Adrenal gland (tissue), 12 donors: ENCODE results near the gene AKAP13. TPM values are rescaled to one million over a fixed set of nuclear protein-coding genes. Genes with fewer than 3 reads are reported as not detected.

ENCODE experiments used
- DNase-seq, 7 donors: peaks; one replicate each; pipeline ENCODE4 v3.0.0-alpha.2; 2019 to 2020
- H3K27ac ChIP-seq, 5 donors: fragments of 200-600 bp; sonication (generic) in 4 of 5; 1 replicate in 3 of 5; 2 replicates in 2 of 5; pipeline versions ENCODE4 v1.5.1 to v1.8.0; 2016 to 2020; ENCODE audit warnings: mild to moderate bottlenecking in 1 of 5
- H3K27me3 ChIP-seq: fragments of 200-600 bp; 2 replicates; pipeline ENCODE4 v1.8.0; 2021
- H3K36me3 ChIP-seq, 2 donors: fragments of 200-600 bp; replicated peaks in 1 of 2; 1 replicate in 1 of 2; 2 replicates in 1 of 2; pipeline versions ENCODE4 v1.5.1 to v1.8.0; 2018 to 2022
- H3K4me1 ChIP-seq, 2 donors: fragments of 200-600 bp; replicated peaks in 1 of 2; 1 replicate in 1 of 2; 2 replicates in 1 of 2; pipeline versions ENCODE4 v1.5.1 to v1.8.0; 2018 to 2021
- H3K4me3 ChIP-seq, 4 donors: fragments of 200-600 bp; sonication (generic) in 3 of 4; one replicate each; pipeline ENCODE4 v1.5.1; 2016 to 2018
- H3K9me3 ChIP-seq, 3 donors: fragments of 200-600 bp; sonication (generic) in 1 of 3; replicated peaks in 1 of 3; 1 replicate in 2 of 3; 2 replicates in 1 of 3; pipeline versions ENCODE4 v1.5.1 to v1.8.0; 2016 to 2021
- CTCF ChIP-seq, 6 experiments: fragments of 450-650 bp in 4 of 6; fragments of 200-600 bp in 2 of 6; sonication (generic) in 1 of 6; IDR thresholded peaks; 1 replicate in 5 of 6; 2 replicates in 1 of 6; pipeline versions ENCODE4 v1.5.1 to v1.8.0; 2016 to 2021; ENCODE audit warnings: antibody characterized with exemption in 6 of 6, mild to moderate bottlenecking in 2 of 6, moderate library complexity in 1 of 6
- POLR2A ChIP-seq, 2 donors: fragments of 450-650 bp; IDR thresholded peaks; one replicate each; pipeline ENCODE4 v1.6.1; 2017; ENCODE audit warnings: antibody characterized with exemption in 2 of 2, mild to moderate bottlenecking in 2 of 2, moderate library complexity in 1 of 2
- WGBS, 4 donors: extraction: QIAGEN DNeasy Blood & Tissue Kit in 2 of 4; methylation state at CpG; one replicate each; pipeline versions ENCODE4 v1.1.5 to v1.1.7; 2013 to 2017; 5-methylcytosine and 5-hydroxymethylcytosine counted together
- intact Hi-C, 2 donors: fragments of 100-400 bp; cut with DNase I; formaldehyde crosslinking; loops; one replicate each; pipeline versions ENCODE4 v1.14.1 to v1.15.0; 2022 to 2023
- polyA plus RNA-seq, 3 donors: library from polyadenylated mRNA; stranded (reverse); fragments of 200-250 nt in 2 of 3; fragments of 350-450 nt in 1 of 3; fragmentation: Illumina TruSeq in 1 of 3; extraction: RNeasy Lipid Tissue Mini Kit (QIAGEN cat#74804) in 1 of 3; gene quantifications; one replicate each; pipeline ENCODE4 v1.2.3, GENCODE V29; 2013 to 2014
- total RNA-seq, 9 donors: library from RNA; depleted of rRNA in 4 of 9; stranded (reverse); fragments of >200 nt in 4 of 9; fragments of 120-200 nt in 1 of 9; fragmentation: NEBNext Ultra II Directional in 1 of 9; extraction: Animal tissue kit (Norgen Biotek cat#: 25700) in 1 of 9; gene quantifications; one replicate each; pipeline versions ENCODE4 v1.1.0 to v1.2.4, GENCODE V29; 2013 to 2023
- donor health status: healthy with polysubstance abuse.
- donor health status: Bipolar disorder and iron deficiency.
- donor health status: DM: yes; HTN: yes; CAD: no.
- donor health status: DM: no; HTN: no; CAD: no.
- donor health status: DM: no; HTN: no; CAD: no.
- donor health status: DM: yes; HTN: yes; CAD: no.

AKAP13 gene
- total and polyA plus RNA-seq, 12 donors: 42.7 to 144 (median 89.2) TPM

GRCh38 chr15:85711580-85712192 is 331.3 kb downstream of the AKAP13 start:
- DNase-seq: no peak
- H3K36me3 ChIP-seq: peaks cover 0 to 65% of the 10 kb centered on the region in 2 donors
- no peak for TF ChIP-seq POLR2A (IDR thresholded peaks at IDR 0.05)
- TF ChIP-seq CTCF (IDR thresholded peaks at IDR 0.05): no peak
- peaks cover 19 to 27% of the 10 kb centered on the region in 2 donors for H3K4me1 ChIP-seq
- no peak overlapping the region for H3K27ac ChIP-seq
- 92 to 94% (median 93%) methylated on average over 7 of the region's 7 CpGs for whole genome bisulfite sequencing, 4 donors
- intact Hi-C loops: no loop called here
- no peak overlapping the region for H3K4me3 ChIP-seq
- no peaks in the 10 kb centered on the region for H3K27me3 ChIP-seq
- no peaks in the 10 kb centered on the region for H3K9me3 ChIP-seq

GRCh38 chr15:85716261-85716660 is 335.9 kb downstream of the AKAP13 start:
- H3K36me3 ChIP-seq: peaks cover 0 to 89% of the 10 kb centered on the region in 2 donors
- 81 to 88% (median 82%) methylated on average over 3 of the region's 3 CpGs for WGBS, 4 donors

GRCh38 chr15:85717212-85717611 is 336.8 kb downstream of the AKAP13 start:
- TF ChIP-seq CTCF (IDR thresholded peaks at IDR 0.05) (no peak), POLR2A (IDR thresholded peaks at IDR 0.05) (no peak)
- no peaks in the 10 kb centered on the region for H3K9me3 ChIP-seq
- H3K4me1 ChIP-seq: peaks cover 0 to 8% of the 10 kb centered on the region in 2 donors
- 90 to 95% (median 93%) methylated on average over 2 of the region's 2 CpGs for WGBS, 4 donors
- no peaks in the 10 kb centered on the region for H3K27me3 ChIP-seq
- H3K4me3 ChIP-seq: no peak overlapping the region
- intact Hi-C loops: no loop called here
- no peak overlapping the region for H3K27ac ChIP-seq
- H3K36me3 ChIP-seq: peaks cover 0 to 89% of the 10 kb centered on the region in 2 donors
- no peak for DNase-seq

More at GRCh38 chr15:85716261-85716660, 335.9 kb downstream of the AKAP13 start:
- H3K4me3 ChIP-seq: no peak overlapping the region
- peaks cover 0 to 3% of the 10 kb centered on the region in 2 donors for H3K4me1 ChIP-seq
- no peaks in the 10 kb centered on the region for H3K9me3 ChIP-seq
- intact Hi-C loops: no loop called here
- no peak overlapping the region for H3K27ac ChIP-seq
- no peak for DNase-seq
- no peak for TF ChIP-seq CTCF (IDR thresholded peaks at IDR 0.05)
- no peak for TF ChIP-seq POLR2A (IDR thresholded peaks at IDR 0.05)
- H3K27me3 ChIP-seq: no peaks in the 10 kb centered on the region

GRCh38 chr15:85718271-85718971 is 338.0 kb downstream of the AKAP13 start:
- peaks cover 0 to 93% of the 10 kb centered on the region in 2 donors for H3K36me3 ChIP-seq
- DNase-seq: no peak
- H3K4me3 ChIP-seq: no peak overlapping the region
- WGBS, 4 donors: 82 to 90% (median 88%) methylated on average over 12 of the region's 12 CpGs
- H3K27me3 ChIP-seq: no peaks in the 10 kb centered on the region
- intact Hi-C loops: no loop called here
- H3K4me1 ChIP-seq: peaks cover 0 to 15% of the 10 kb centered on the region in 2 donors
- no peak overlapping the region for H3K27ac ChIP-seq
- TF ChIP-seq CTCF (IDR thresholded peaks at IDR 0.05): no peak
- no peak for TF ChIP-seq POLR2A (IDR thresholded peaks at IDR 0.05)
- H3K9me3 ChIP-seq: no peaks in the 10 kb centered on the region
